ENCODE measurements around the gene GNRHR.

DNA sequence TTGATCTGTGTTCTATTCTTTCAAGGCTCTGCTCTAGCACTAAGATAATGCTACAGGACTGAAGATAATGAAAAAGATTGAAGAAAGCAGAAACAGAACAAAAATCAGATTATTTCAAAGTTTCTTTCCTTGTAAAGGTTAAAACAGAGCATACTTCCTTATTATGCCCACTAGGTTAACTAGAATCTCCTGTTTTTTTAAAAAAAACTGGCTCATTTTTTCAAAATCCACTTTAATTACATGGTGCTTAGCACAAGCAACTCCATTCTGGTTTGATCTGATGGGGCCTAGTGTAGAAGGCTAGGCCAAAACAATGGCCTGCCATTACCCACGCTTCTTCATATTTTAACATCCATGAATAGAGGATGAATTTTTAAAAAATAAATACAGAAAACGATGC, 52.0 kb downstream of the GNRHR start:
- TF ChIP-seq, protein P1, sequence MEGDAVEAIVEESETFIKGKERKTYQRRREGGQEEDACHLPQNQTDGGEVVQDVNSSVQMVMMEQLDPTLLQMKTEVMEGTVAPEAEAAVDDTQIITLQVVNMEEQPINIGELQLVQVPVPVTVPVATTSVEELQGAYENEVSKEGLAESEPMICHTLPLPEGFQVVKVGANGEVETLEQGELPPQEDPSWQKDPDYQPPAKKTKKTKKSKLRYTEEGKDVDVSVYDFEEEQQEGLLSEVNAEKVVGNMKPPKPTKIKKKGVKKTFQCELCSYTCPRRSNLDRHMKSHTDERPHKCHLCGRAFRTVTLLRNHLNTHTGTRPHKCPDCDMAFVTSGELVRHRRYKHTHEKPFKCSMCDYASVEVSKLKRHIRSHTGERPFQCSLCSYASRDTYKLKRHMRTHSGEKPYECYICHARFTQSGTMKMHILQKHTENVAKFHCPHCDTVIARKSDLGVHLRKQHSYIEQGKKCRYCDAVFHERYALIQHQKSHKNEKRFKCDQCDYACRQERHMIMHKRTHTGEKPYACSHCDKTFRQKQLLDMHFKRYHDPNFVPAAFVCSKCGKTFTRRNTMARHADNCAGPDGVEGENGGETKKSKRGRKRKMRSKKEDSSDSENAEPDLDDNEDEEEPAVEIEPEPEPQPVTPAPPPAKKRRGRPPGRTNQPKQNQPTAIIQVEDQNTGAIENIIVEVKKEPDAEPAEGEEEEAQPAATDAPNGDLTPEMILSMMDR (IDR thresholded peaks at IDR 0.05): no peak
- no peak for TF ChIP-seq POLR2AphosphoS5 (IDR thresholded peaks at IDR 0.05)
